Activated CD4-positive, alpha-beta T cell treated with anti-CD3 and anti-CD28 coated beads, Interleukin-2, amount 10 ng/mL, durations not matched to agents 7 days and 5 days (primary cell): Measurements from ENCODE around the gene UCHL5. TPM values are rescaled to one million over a fixed set of nuclear protein-coding genes. Genes with fewer than 3 reads are reported as not detected.

ENCODE experiments used
- CTCF ChIA-PET: fragments of 350-600 bp; sonication (Branson Sonifier 250); formaldehyde crosslinking; loops from one replicate; lab custom pipeline; 2021; ENCODE audit warnings: antibody characterized with exemption; lab: Charles Lee
- POLR2A ChIA-PET: fragments of 350-600 bp; sonication (Branson Sonifier 250); formaldehyde crosslinking; loops from one replicate; lab custom pipeline; 2021; ENCODE audit warnings: antibody characterized with exemption; lab: Charles Lee
- DNase-seq: peaks from one replicate; pipeline ENCODE4 v3.0.0-alpha.2; 2020
- H3K27ac Mint-ChIP-seq: one replicate; pipeline ENCODE4 v1.8.0; 2021; ENCODE audit warnings: mild to moderate bottlenecking, moderate library complexity, mixed read lengths
- H3K27me3 Mint-ChIP-seq: one replicate; pipeline ENCODE4 v1.8.0; 2021; ENCODE audit warnings: mixed read lengths
- H3K36me3 Mint-ChIP-seq: one replicate; pipeline ENCODE4 v1.8.0; 2021; ENCODE audit warnings: low read depth, mixed read lengths
- H3K4me1 Mint-ChIP-seq: one replicate; pipeline ENCODE4 v1.8.0; 2021; ENCODE audit warnings: mixed read lengths
- H3K4me3 Mint-ChIP-seq: one replicate; pipeline ENCODE4 v1.8.0; 2021; ENCODE audit warnings: mild to moderate bottlenecking, moderate library complexity, mixed read lengths
- H3K9me3 Mint-ChIP-seq: one replicate; pipeline ENCODE4 v1.8.0; 2021; ENCODE audit warnings: mixed read lengths
- total RNA-seq, 2 experiments: library from RNA; stranded (reverse); gene quantifications; one replicate each; pipeline ENCODE4 v1.2.3, GENCODE V29; 2021

Gene UCHL5
- total RNA-seq, 2 experiments from 2014 or later: 47.7 to 58.9 TPM

GRCh38 chr1:192968323-192968722, 90.8 kb downstream of the UCHL5 start:
- POLR2A ChIA-PET: interaction anchor here (0.6 kb wide), 1 partner anchor 9 kb away, joined by 5 read pairs; no protein-coding TSS in a partner anchor
- Mint-ChIP-seq H3K4me3 (no peak overlapping the region), H3K4me1 (no peaks in the 10 kb centered on the region), H3K27me3 (no peaks in the 10 kb centered on the region), H3K36me3 (no peaks in the 10 kb centered on the region), H3K27ac (no peak overlapping the region), H3K9me3 (no peaks in the 10 kb centered on the region)
- CTCF ChIA-PET: interaction anchor here (0.6 to 1.1 kb wide), 2 partner anchors 10 to 30 kb away, joined by 3 read pairs; no protein-coding TSS in a partner anchor
- no peak for DNase-seq

DNA sequence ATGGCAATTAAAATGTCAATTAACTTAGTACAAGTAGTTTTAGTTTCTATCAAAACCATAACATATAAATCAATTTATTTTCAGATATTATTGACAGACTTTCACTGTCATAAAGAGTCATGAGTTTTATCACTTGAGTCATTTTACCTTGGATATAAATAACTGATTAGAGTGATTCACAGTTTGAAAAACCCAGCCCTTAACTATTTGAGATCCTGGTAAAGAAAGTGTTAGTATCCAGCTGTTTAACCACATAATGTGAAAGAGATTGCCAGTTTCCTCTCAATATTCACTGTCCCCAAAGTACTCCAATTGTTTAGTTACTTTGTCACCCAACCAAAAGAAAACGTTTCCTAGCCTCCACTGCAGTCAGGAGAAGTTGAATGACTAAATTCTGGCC, 91.3 kb downstream of the UCHL5 start:
- CTCF ChIA-PET: interaction anchor here (1.1 kb wide), 1 partner anchor 9 kb away, joined by 3 read pairs; no protein-coding TSS in a partner anchor
- H3K4me1 Mint-ChIP-seq: peaks cover under 1% of the 10 kb centered on the region
- H3K27ac Mint-ChIP-seq: no peak overlapping the region

GRCh38 chr1:192967211-192967877, 91.8 kb downstream of the UCHL5 start:
- H3K36me3 Mint-ChIP-seq: no peaks in the 10 kb centered on the region

More for the DNA sequence above, 91.3 kb downstream of the UCHL5 start:
- no peaks in the 10 kb centered on the region for H3K27me3 Mint-ChIP-seq
- POLR2A ChIA-PET: interaction anchor here (0.6 kb wide), 1 partner anchor 8 kb away, joined by 5 read pairs; no protein-coding TSS in a partner anchor
- DNase-seq: no peak
- H3K9me3 Mint-ChIP-seq: no peaks in the 10 kb centered on the region
- no peaks in the 10 kb centered on the region for H3K36me3 Mint-ChIP-seq
- H3K4me3 Mint-ChIP-seq: no peak overlapping the region

DNA sequence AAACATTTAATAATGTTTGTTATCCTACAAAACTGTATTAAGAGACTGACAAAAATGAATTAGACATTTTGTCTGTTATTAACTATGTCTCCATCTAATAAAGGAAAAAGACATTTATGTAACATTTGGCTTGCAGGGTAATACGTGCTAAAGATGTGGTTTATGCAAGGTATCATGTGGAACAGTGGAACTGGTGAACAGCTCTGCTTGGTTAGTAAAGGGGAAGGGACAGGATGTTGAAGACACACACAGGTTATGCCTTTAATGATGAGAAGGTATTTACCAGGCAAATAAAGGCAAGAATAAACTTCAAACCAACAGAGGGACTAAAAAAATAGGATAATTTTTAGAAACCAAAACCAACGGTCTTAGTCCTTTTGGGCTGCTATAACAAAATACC, 93.1 kb downstream of the UCHL5 start:
- POLR2A ChIA-PET: no interaction called here
- CTCF ChIA-PET: no interaction called here
- no peak for DNase-seq

More at GRCh38 chr1:192967211-192967877, 91.8 kb downstream of the UCHL5 start:
- Mint-ChIP-seq H3K27ac (no peak overlapping the region), H3K27me3 (no peaks in the 10 kb centered on the region), H3K4me1 (peaks cover 4% of the 10 kb centered on the region), H3K9me3 (no peaks in the 10 kb centered on the region), H3K4me3 (no peak overlapping the region)
- no peak for DNase-seq
- POLR2A ChIA-PET: no interaction called here
- CTCF ChIA-PET: interaction anchor here (1.0 kb wide), 1 partner anchor 11 kb away, joined by 3 read pairs; no protein-coding TSS in a partner anchor

DNA sequence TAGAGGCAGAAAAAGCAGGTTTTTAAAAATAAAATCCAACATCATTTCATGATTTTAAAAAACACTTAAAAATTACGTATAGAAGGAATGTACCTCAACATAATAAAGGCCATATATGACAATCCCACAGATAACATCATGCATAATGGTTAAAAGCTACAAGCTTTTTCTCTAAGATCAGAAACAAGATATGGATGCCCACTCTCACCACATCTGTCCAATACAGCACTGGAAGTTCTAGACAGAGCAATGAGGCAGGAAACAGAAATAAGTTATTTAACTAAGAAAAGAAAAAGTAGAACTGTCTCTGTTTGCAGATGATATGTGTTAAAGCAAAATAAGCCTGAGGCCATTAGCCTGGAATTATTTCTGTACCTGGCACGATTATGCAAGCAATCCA, 96.3 kb downstream of the UCHL5 start:
- Mint-ChIP-seq H3K4me3 (no peak overlapping the region), H3K27me3 (no peaks in the 10 kb centered on the region), H3K9me3 (no peaks in the 10 kb centered on the region), H3K36me3 (no peaks in the 10 kb centered on the region), H3K27ac (no peak overlapping the region), H3K4me1 (peaks cover 4% of the 10 kb centered on the region)
- POLR2A ChIA-PET: no interaction called here
- DNase-seq: no peak
- CTCF ChIA-PET: interaction anchor here (0.7 kb wide), 1 partner anchor 1953 kb away, joined by 3 read pairs; no protein-coding TSS in a partner anchor

More for the DNA sequence above, 93.1 kb downstream of the UCHL5 start:
- Mint-ChIP-seq H3K27ac (no peak overlapping the region), H3K27me3 (no peaks in the 10 kb centered on the region), H3K4me3 (no peak overlapping the region), H3K9me3 (no peaks in the 10 kb centered on the region), H3K36me3 (no peaks in the 10 kb centered on the region), H3K4me1 (peaks cover 4% of the 10 kb centered on the region)

Other genes starting within 250 kb of the UCHL5 start
- gene RO60, start 252 bp upstream of the UCHL5 start, total RNA-seq: 10 to 100 TPM; 51.5 to 60.2 TPM
- 10 to 100 TPM; 18.7 to 19.5 TPM for gene GLRX2, start 46.1 kb upstream of the UCHL5 start, total RNA-seq
- gene CDC73, start 62.7 kb upstream of the UCHL5 start, total RNA-seq: 10 to 100 TPM; 53.9 to 66.2 TPM
- gene B3GALT2, start 127.3 kb upstream of the UCHL5 start, total RNA-seq: 1 to 10 TPM; 1.3 TPM